ENCODE data around the gene KAT2A.

GRCh38 chr17:42118126-42118510, 3.0 kb downstream of the KAT2A start:
- TF ChIP-seq SIN3A (IDR thresholded peaks at IDR 0.05; ENCODE audit: borderline replicate concordance, insufficient read depth, low read length), result no peak
- no peak for TF ChIP-seq POLR2AphosphoS5 (IDR thresholded peaks at IDR 0.05; ENCODE audit: low read depth, low read length)
- no peak for TF ChIP-seq REST (IDR thresholded peaks at IDR 0.05; ENCODE audit: insufficient read depth in 1 of 2, low read depth in 2 of 2, low read length in 2 of 2)
- TF ChIP-seq TAF1 (IDR thresholded peaks at IDR 0.05; ENCODE audit: borderline replicate concordance, insufficient read depth, low read length), result no peak
